Middle frontal gyrus (tissue), 1 donor: ENCODE measurements around the gene LLGL2.

Experiments used
- DNase-seq: peaks from one replicate; pipeline ENCODE4 v3.0.0-alpha.2; 2015; ENCODE audit warnings: low spot score; ENCODE audit errors: extremely low spot score

Gene LLGL2

GRCh38 chr17:75521951-75522727, 3.4 kb upstream of the LLGL2 start:
- no peak for DNase-seq

GRCh38 chr17:75523647-75524046, 1.9 kb upstream of the LLGL2 start:
- DNase-seq = no peak

GRCh38 chr17:75524269-75524969, 1.1 kb upstream of the LLGL2 start:
- no peak for DNase-seq

GRCh38 chr17:75525806-75526554, 483 bp downstream of the LLGL2 start:
- no peak for DNase-seq

- no peak for DNase-seq
These were observed 1.2 kb downstream of the LLGL2 start for GRCh38 chr17:75526555-75527270.

GRCh38 chr17:75530837-75531720, 5.6 kb downstream of the LLGL2 start:
- DNase-seq = no peak

GRCh38 chr17:75531721-75532072, 6.2 kb downstream of the LLGL2 start:
- DNase-seq = no peak

GRCh38 chr17:75535119-75535537, 9.6 kb downstream of the LLGL2 start:
- no peak for DNase-seq

GRCh38 chr17:75535871-75536270, 10.4 kb downstream of the LLGL2 start:
- no peak for DNase-seq

- no peak for DNase-seq
These were observed 10.9 kb downstream of the LLGL2 start for GRCh38 chr17:75536366-75536765.

GRCh38 chr17:75539967-75540729, 14.7 kb downstream of the LLGL2 start:
- no peak for DNase-seq

- no peak for DNase-seq
These were observed 15.5 kb downstream of the LLGL2 start for GRCh38 chr17:75540923-75541503.

- no peak for DNase-seq
These were observed 16.7 kb downstream of the LLGL2 start for GRCh38 chr17:75542229-75542628.

- no peak for DNase-seq
These were observed 17.3 kb downstream of the LLGL2 start for GRCh38 chr17:75542728-75543336.

- no peak for DNase-seq
These were observed 18.8 kb downstream of the LLGL2 start for GRCh38 chr17:75544250-75544649.

GRCh38 chr17:75546181-75546580, 20.7 kb downstream of the LLGL2 start:
- no peak for DNase-seq

GRCh38 chr17:75547091-75547490, 21.6 kb downstream of the LLGL2 start:
- DNase-seq = no peak

- no peak for DNase-seq
These were observed 23.3 kb downstream of the LLGL2 start for GRCh38 chr17:75548813-75549212.
